ENCODE data around the gene METTL4.

The METTL4 gene, protein sequence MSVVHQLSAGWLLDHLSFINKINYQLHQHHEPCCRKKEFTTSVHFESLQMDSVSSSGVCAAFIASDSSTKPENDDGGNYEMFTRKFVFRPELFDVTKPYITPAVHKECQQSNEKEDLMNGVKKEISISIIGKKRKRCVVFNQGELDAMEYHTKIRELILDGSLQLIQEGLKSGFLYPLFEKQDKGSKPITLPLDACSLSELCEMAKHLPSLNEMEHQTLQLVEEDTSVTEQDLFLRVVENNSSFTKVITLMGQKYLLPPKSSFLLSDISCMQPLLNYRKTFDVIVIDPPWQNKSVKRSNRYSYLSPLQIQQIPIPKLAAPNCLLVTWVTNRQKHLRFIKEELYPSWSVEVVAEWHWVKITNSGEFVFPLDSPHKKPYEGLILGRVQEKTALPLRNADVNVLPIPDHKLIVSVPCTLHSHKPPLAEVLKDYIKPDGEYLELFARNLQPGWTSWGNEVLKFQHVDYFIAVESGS

DNA sequence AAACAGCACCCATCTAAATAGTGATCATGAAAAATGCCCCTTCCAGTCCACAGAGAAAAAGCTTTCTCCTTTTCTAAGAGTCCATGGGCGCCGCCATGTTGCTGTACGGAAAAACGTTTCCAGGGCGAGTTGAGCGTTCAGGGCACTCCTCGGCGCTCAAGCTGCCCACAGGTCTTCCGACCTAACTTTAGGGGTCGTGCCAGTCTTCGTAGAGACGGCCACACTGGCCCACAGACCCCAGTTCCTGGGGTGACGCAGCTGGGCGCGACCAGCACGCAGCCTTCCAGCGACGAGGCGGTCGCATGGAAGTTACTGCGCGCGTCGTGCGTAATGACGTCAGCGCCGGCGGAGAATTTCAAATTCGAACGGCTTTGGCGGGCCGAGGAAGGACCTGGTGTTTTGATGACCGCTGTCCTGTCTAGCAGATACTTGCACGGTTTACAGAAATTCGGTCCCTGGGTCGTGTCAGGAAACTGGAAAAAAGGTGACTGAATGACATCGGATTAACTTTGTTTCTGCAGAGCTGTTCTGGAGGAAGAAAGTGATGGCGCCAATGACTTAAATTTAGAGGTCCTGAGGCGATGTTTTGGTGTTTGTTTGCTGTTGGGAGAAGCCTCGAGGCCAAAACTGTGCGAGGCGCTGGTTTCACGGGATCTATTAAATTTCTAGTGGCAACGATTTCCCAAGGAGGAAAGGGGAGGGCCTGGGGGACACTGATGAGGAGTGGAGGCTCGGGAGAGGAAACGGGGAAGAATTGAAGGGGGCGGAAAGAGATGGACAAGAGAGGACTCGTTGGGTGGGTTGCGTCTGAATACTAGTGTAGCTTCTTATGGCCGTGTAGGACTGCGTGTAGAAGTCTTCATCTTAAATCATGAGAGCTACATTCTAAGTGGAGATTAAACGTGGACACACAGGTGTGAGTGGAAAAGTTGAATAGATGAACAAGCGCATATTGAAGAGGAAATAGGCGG, at the start of gene METTL4, which contains the start of gene NDC80:
METTL4 (minus strand) TSS at position 306 of the 971 bp plus-strand sequence. CDS start 4,289 bp downstream, outside the sequence.
NDC80 (plus strand) TSS at position 358 of the 971 bp plus-strand sequence. CDS start 1,429 bp downstream, outside the sequence.
- DNase-seq: peak; percentile 77 to 92

DNA sequence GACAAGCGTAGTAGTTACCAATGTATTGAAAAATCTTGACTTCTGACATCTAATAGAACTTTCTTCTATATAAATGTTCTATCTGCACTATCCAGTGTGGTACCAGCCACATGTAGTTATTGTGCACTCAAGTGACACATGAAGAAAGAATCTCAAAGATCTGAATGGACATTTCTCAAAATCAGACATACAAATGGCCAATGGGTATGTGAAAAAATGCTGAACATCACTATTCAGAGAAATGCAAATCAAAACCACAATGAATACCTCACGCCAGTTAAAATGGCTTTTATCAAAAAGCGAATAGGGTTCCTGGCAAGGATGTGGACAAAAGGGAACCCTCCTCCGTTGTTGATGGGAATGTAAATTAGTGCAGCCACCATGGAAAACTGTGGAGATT, 46.7 kb upstream of the METTL4 start:
- DNase-seq: no peak

DNA sequence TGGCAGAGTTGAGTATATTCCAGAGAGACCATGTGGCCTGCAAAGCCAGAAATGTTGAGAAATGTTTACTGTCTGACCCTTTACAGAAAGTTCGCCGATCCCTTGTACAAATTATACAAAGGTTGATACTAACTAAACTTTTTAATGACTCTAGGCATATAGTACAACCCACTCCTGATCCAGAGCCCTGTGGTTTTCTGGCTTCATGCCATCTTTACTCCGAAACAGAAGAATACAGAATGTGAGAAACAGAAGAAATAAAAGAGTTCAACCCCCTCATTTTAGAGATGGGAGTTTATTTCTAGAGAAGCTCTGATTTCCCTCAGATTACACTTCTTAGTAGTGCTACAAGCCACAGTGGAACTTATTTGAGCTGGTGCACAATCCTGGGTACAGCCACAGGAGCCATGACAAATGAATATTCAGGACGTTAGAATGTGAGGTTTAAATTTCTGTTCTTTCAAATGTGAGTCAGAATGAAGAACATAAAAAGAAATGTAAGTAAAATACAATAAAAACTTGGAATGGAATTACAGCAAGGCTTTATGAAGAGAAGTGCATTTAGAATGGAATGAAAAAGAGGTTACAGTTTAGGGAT, 46.2 kb upstream of the METTL4 start:
- DNase-seq: no peak

DNA sequence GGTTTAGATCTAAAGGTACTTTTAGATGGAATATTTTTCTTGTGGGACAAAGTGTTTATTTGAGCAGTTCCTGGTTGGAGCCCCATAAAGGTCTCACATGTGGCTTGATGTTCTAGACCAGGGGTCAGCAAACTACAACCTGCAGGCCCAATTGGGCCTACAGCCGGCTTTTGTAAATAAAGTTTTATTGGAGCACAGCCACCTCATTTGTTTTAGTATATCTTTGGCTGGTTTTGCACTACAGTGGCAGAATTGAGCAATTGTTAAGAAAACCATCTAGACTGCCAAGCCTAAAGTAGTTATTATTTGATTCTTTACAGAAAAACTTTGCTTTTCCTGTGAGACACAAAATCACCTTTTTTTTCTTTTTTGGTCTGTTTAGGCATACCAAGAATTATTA, 41.7 kb upstream of the METTL4 start:
- no peak for DNase-seq

DNA sequence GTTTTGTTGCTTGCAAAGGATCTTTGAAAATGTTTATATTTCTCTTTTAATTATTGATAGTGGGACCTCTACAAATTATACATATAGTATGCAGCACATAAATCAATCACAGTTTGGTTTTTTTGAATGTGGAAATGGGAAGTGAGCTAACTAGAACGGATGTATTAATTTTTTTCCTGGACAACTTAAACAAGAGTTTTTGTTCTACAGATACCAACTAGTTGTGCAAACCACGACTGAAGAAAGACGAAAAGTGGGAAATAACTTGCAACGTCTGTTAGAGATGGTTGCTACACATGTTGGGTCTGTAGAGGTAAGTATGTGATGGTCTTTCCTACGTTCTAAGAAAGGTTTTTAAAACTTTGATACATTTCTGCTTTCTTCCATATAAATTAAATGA, 39.2 kb upstream of the METTL4 start:
- peak in 1 of 2 donors; percentile 17 for DNase-seq

DNA sequence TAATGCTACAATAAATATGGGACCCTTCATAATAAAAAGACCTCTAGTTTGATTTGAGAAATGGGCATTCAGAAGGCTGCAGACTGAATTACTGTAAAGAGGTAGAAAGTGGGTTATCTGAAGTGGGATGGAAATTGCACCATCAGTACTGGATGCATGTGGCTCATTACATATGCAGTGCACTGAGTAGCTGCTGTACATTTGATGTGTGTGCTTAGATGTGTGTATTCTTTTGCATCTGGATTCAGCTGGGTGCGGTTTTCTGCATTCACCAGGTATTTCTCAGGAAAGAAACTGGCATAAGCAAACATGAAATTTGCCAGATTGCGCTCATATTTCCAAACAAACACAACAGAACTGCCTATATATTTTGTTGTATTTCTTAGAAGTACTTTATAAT, 38.3 kb upstream of the METTL4 start:
- no peak for DNase-seq

DNA sequence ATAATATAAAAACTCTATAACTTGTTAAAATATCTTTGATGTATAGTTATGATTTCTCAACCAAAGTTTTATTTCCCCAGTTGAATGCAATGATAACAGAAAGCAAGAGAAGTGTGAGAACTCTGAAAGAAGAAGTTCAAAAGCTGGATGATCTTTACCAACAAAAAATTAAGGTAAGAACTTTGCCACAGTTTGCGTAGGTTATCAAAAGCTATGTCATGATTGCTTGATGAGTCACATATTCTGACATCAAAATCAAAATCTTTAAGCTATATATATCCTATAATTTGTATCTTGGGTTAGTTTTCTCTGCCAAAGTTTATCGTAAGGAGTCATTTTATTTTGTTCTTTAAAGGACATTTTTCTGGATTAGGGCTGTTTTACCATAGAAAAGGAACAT, 35.0 kb upstream of the METTL4 start:
- peak; percentile 6 to 27 for DNase-seq

DNA sequence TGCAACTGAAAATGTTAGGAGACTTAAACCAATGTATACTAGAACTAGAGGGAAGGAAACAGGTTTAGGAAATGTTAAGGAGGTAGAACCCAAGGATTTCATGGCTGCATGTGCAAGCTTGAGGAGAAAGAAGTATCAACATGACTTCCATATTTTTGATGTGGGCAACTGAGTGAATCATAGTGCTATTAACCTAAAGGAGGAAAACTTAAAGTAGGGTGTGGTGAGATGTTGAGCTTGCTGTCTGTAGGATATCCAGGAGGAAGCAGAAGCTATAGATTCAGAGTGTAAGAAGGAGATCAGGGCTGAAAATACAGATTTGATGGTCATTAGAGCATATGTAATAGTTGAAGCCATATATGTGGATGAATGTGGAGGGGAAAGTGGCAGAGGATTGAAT, 31.5 kb upstream of the METTL4 start:
- no peak for DNase-seq

DNA sequence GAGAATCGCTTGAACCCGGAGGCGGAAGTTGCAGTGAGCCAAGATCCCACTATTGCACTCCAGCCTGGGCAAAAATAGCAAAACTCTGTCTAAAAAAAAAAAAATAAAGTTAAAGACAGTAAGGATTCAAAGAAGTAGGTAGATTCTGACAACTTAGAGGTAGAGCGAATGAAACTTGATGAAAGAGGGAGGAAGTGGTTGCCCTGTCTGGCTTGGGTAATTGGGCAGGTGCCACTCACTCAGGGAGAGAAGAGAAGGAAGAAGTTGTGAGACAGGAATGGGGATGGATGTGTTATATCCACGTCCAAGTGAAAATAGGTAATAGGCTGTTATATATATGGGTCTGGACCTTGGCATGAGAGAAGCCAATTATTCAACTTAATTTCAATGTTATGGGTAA, 26.3 kb upstream of the METTL4 start:
- DNase-seq: no peak

DNA sequence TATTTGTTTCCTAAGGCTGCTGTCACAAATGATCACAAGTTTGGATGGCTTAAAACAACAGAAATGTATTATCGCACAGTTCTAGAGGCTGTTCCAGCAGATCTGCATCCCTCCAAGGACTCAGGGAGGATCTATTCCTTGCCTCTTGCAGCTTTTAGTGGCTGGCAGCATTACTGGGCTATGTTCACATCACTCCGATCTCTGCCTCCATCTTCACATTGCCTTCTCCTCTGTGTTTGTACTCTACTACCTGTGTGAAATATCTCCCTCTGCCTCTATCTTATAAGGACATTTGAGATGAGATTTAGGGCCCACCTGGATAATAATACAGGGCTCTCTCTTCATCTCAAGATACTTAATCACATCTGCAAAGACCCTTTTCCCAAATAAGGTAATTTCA, 19.0 kb upstream of the METTL4 start:
- no peak for DNase-seq

DNA sequence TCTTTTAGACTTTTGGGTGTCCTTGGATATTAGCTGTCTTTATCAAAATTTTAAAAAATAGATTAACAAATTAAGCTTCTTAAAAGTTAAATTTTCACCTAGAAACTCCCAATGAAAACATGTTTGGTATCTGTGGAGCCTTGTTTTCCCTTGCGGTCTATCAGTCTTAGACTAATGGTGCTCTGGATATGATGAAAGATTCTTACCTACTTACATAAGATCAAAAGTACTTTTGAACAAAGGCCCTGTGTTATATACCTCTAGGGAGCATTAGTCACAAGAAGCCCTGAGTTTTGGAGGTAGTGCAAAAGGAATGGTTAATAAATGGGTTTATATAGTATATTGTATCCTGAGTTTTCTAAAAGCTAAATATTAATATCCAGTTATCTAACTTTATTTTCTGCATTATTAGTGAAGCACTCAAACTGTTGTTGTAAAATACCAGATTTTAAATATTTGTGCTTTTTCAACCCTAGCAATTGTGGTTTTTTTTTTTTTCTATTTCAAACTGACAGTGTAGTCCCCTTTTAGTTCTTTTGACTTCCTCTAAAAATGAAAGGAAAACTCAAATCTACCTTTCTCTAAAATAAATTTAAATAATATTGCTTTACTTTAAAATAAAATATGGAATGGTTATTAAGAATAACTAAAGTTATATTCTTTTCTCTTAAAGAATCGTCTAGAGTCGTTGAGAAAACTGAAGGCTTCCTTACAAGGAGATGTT, 18.2 kb upstream of the METTL4 start:
- DNase-seq: no peak

DNA sequence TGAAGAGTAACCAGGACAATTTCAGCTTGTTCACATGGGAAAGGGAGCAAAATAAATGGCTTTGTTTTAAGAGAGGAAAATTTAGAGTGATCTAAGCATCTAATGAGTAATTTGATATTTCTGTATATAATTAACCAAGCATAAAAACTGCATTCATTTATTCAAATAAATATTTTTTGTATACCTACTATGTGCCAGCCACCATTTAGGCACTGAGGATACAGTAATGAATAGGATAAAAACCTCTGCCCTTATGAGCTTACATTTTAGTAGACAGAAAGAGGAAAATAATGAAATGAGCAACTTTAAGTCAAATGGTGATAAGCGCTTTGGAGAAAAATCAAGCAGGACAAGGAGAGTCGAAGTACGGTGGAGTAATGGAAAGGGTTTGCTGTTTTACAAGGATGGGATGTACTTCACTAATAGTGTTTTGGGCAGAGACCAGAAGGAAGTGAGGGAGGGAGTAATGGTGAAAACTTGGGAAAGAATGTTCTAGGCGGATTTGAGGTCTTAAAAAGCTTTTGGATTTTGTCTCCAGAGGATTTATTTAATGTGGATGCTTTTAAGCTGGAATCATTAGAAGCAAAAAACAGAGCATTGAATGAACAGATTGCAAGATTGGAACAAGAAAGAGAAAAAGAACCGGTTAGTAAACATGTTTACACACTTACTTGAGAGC, 17.5 kb upstream of the METTL4 start:
- DNase-seq: no peak

DNA sequence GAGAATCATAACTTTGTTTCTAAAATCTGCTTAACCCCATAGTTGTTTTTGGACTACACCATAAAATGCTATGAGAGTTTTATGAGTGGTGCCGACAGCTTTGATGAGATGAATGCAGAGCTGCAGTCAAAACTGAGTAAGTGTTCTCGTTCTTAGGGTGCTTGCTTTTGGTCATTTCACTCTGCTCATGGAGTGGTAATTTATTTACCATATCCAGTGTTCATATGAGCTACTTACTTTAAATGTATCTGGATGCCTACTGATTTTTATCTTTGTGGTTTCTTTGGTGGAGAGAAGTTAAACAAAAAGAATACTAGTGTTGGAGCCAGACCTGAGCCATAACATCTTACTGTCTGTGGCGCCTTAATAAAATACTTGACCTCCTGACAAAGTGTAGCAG, 16.5 kb upstream of the METTL4 start:
- DNase-seq: no peak

DNA sequence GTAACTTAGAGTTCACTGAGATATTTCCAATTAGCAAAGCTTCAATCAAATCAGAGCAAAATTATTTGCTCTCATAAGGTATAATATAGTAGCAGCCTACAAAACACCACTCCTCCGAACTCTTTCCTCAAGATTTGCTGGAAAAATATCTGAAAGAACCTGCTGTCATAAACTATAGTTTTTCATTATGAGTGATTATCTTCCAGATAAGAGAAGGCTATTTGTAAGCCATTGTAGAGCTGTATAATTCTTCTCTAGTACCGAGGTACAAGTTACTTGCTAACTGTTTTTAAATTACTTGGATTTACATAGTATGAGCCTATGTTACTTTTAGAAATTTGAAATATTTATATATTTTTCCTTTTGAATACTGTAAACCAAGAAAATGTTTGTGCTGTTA, 2.1 kb upstream of the METTL4 start:
- no peak for DNase-seq

DNA sequence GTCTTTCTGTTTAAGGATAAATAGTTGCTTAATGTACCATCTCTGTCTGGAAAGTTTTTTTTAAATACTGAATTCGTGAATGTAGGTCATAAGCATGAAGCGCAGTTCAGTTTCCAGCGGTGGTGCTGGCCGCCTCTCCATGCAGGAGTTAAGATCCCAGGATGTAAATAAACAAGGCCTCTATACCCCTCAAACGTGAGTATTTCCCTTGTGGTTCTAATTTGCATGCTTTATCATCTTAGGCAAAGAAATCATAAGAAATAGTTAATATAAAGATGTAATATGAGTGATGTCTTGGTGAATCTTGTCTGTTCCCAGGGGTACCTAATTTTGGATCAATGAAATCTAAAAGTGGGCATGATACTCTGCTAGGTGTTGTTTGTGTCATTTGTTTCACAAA, 1.6 kb upstream of the METTL4 start:
- no peak for DNase-seq

DNA sequence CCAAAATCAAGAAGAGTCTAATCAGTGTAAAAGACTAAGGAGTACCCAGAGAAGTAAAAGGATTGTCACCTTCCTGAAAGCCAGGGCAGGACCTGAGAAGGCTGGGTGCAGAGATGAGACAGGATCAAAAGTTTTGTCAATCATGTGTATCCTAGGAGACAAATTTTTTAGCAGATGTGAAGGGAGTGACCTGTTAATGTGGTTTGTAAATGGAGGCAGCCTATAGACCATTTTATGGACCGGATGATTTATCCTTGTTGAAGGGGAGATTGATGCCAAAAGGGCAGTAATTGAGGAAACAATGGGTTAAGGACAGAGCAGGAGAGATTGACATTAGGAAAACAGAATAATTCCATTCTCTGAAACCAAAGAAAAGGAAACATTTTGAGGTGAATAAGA, 865 bp upstream of the METTL4 start:
- DNase-seq: no peak

DNA sequence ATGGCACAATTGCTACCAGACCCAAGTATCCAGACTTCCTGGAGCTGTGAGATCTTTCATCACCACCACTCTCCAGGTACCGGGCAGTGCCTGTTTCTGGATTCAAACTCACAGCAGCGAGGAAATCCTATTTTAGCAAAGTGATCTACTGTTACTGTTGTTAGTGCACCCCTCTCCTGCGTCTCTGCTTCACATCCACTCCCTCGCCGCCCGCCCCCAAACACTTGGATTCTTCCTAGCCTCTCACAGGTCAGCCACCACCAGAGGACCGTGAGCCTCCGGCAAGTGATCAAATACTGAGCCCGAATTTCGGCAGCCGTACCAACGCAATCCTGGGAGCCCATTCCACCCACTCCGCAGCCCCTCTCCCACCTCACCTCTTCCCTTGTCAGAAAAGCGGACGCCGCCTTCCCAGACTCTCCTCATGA, 519 bp downstream of the METTL4 start:
- peak in 1 of 2 donors; percentile 44 for DNase-seq

DNA sequence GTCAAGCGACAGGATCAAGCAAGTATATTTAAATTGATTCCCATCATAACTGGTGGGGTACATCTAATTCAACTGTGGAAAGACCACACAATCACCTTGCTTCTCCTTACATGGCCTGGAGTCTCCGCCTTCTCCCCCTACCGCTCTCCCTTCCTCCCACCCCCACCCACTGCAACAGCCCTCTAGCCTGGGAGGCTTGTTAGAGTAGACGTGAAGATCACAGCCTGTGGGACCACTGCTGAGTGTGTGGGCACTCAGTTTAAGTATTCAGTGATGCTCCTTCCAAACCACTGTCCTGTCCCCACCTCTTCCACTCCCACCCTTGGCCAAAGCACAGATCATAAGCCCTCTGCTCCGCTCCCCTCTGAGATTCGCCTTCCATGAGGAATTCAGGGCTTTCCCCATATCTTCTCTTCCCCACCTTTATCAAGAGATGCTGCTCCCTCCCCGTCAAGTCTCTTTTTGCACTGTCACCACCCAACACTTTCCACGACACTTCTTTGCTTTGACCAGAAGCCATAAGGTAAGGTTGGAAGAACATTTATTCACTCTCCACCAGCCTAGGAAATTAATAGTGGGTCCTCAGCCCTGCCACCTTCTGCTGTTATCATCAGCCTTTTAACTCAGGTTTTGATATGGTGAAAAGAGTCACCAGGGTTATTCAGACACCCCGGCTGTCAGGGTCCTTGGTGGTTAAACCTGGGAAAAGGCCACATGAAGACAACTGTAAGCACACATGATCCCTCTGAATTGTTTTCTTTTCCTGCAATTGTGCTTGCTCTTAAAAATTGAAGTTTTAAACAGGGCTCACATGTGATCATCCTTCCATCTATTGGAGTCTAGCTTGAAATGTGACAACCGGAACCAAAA, 1.7 kb downstream of the METTL4 start:
- DNase-seq: no peak

DNA sequence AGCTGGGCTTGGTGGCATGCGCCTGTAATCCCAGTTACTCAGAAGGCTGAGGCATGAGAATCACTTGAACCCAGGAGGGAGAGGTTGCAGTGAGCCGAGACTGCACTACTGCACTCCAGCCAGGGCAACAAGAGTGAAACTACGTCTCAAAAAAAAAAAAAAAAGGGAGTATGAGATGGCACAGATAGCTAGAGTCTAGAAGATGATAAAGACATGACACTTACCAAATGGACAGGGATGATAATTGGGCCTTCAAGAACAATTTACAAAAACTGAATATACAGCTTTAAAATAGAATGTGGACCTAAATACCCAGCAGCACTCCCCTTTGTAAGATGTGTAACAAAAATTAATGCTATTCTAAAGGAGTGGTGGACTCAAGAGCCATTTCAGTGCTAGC, 2.7 kb downstream of the METTL4 start:
- no peak for DNase-seq

DNA sequence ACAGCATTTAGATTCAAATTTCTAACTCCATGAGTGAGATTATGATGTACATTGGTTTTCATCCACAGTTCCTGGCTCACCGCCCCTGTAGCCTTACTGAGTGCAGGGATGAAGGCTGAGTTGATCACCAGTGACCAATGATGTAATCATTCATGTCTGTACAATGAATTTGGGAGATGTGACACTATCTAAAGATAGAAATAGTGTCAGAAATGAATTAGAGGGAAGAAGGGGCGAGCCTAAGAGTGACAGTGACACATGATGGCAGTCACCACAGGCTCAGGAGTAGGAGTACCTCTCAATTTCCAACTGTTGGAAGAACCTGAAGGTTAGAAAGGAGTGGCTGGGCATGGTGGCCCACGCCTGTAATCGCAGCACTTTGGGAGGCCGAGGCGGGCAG, 3.2 kb downstream of the METTL4 start:
- no peak for DNase-seq

DNA sequence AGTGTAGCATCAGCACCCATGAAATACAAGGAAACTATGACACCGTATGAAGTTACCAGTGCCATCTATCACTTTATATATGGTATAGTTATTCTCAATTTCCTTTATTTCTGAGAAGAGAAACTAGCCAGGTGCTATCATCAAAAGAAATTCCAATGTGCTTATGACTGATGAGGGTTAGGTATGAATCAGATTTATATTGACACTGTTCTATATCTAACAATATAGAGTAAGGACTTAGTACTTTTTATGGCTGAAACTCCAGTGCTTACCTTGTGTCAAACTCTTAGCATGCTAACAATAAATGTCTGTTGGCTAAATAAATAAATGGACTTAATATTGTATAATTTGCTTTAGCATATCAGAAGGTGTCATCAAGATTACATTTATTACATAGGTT, 6.9 kb downstream of the METTL4 start:
- no peak for DNase-seq

All from inflammatory macrophage treated with lipopolysaccharide for 1 hour (primary cell).